Measurements from ENCODE around the gene VSTM2L. TPM values are rescaled to one million over a fixed set of nuclear protein-coding genes. Genes with fewer than 3 reads are reported as not detected.

Gene VSTM2L
- total and polyA plus RNA-seq, 2 donors (not counting 3 experiments of a cell fraction or from before 2014, with no cell fraction given) = 0.18 TPM; not detected in 1

DNA sequence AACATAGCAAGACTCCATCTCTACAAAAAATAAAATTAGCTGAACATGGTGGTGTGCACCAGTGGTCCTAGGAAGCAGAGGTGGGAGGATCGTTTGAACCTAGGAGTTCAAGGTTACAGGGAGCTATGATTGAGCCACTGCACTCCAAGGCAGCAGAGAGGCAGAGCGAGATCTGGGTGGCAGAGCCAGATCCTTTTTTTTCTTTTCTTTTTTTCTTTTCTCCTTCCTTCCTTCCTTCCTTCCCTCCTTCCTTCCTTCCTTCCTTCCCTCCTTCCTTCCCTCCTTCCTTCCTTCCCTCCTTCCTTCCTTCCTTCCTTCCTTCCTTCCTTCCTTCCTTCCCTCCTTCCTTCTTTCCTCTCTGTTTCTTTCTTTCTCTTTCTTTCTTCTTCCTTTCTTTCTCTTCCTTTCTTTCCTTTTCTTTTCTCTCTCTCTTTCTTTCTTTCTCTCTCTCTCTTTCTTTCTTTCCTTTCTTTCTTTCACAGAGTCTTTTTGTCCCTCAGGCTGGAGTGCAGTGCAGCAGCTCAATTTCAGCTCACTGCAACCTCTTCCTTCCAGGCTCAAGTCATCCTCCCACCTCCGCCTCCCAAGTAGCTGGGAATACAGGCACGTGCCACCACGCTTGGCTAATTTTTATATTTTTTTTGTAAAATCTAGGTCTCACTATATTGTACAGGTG is 9.2 kb upstream of the VSTM2L start:
- no peaks in the 10 kb centered on the region for H4K20me1 ChIP-seq (replicated peaks; ENCODE audit: control insufficient read depth, extremely low read depth, insufficient read depth, low read length)
- H2AFZ ChIP-seq (ENCODE audit: low read depth, low read length) = no peak overlapping the region
- no peak overlapping the region for H3K27ac ChIP-seq (ENCODE audit: insufficient read depth, low read depth, low read length)
- no peak overlapping the region for H3K4me3 ChIP-seq (replicated peaks in 1 of 3; ENCODE audit: insufficient read depth in 1 of 3, low read depth in 1 of 3, low read length in 3 of 3)
- H3K79me2 ChIP-seq (ENCODE audit: control insufficient read depth, insufficient read depth, low read length) = no peaks in the 10 kb centered on the region
- no peaks in the 10 kb centered on the region for H3K4me1 ChIP-seq (ENCODE audit: control insufficient read depth, extremely low read depth, insufficient read depth, low read length)
- intact Hi-C loops (cut with micrococcal nuclease) = no loop called here
- no peaks in the 10 kb centered on the region for H3K36me3 ChIP-seq (ENCODE audit: control insufficient read depth in 2 of 2, extremely low read depth in 1 of 2, insufficient read depth in 2 of 2, low read length in 2 of 2)
- ChIA-PET CTCF (no interaction called here), POLR2A (no interaction called here)
- DNase-seq (ENCODE audit: low read depth, low spot score) (no peak), FAIRE-seq (no peak)
- peaks cover 0 to under 1% of the 10 kb centered on the region in 2 experiments for H3K27me3 ChIP-seq (ENCODE audit: control insufficient read depth in 2 of 2, insufficient read depth in 2 of 2, low read length in 2 of 2)
- H3K4me2 ChIP-seq (ENCODE audit: insufficient read depth, low read length) = no peak overlapping the region
- TF ChIP-seq POLR2A (IDR thresholded peaks at IDR 0.05; ENCODE audit: low read depth, low read length) (no peak), FOS (IDR thresholded peaks at IDR 0.05; ENCODE audit: borderline replicate concordance, insufficient read depth, low read length) (no peak), MYC (IDR thresholded peaks at IDR 0.05; ENCODE audit: low read depth, low read length) (no peak), EZH2 (IDR thresholded peaks at IDR 0.05; ENCODE audit: borderline replicate concordance, low read depth, low read length, severe bottlenecking) (no peak), JUN (IDR thresholded peaks at IDR 0.05; ENCODE audit: borderline replicate concordance, insufficient read depth, insufficient read length, low read depth) (no peak), POLR2AphosphoS5 (IDR thresholded peaks at IDR 0.05; ENCODE audit: insufficient read depth, low read depth, low read length) (no peak), GATA2 (IDR thresholded peaks at IDR 0.05; ENCODE audit: insufficient read depth, insufficient read length, low read depth, low read length) (no peak)
- TF ChIP-seq, protein P1, sequence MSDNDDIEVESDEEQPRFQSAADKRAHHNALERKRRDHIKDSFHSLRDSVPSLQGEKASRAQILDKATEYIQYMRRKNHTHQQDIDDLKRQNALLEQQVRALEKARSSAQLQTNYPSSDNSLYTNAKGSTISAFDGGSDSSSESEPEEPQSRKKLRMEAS (IDR thresholded peaks at IDR 0.05; ENCODE audit: insufficient read depth, insufficient read length) = no peak
- TF ChIP-seq, protein P2, sequence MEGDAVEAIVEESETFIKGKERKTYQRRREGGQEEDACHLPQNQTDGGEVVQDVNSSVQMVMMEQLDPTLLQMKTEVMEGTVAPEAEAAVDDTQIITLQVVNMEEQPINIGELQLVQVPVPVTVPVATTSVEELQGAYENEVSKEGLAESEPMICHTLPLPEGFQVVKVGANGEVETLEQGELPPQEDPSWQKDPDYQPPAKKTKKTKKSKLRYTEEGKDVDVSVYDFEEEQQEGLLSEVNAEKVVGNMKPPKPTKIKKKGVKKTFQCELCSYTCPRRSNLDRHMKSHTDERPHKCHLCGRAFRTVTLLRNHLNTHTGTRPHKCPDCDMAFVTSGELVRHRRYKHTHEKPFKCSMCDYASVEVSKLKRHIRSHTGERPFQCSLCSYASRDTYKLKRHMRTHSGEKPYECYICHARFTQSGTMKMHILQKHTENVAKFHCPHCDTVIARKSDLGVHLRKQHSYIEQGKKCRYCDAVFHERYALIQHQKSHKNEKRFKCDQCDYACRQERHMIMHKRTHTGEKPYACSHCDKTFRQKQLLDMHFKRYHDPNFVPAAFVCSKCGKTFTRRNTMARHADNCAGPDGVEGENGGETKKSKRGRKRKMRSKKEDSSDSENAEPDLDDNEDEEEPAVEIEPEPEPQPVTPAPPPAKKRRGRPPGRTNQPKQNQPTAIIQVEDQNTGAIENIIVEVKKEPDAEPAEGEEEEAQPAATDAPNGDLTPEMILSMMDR (IDR thresholded peaks at IDR 0.05; ENCODE audit: extremely low read depth in 1 of 2, insufficient read depth in 1 of 2, low read depth in 1 of 2, low read length in 2 of 2) = no peak
- no peak overlapping the region for H3K9ac ChIP-seq (replicated peaks; ENCODE audit: extremely low read depth, insufficient read depth, low read length)
- no peaks in the 10 kb centered on the region for H3K9me3 ChIP-seq (replicated peaks; ENCODE audit: control insufficient read depth, insufficient read depth, low read length)
- no peaks in the 10 kb centered on the region for H3K9me1 ChIP-seq (replicated peaks; ENCODE audit: control insufficient read depth, extremely low read depth, insufficient read depth, low read length)
- dilution Hi-C loops (cut with MboI; ENCODE audit: extremely low pct_ligation_motif_present, low sequenced_read_pairs) = no loop called here
- BruUV-seq (replicated peaks) = no TSS peak
